Activated naive CD4-positive, alpha-beta T cell treated with anti-CD3 and anti-CD28 coated beads, Interleukin-2, amount 10 ng/mL, durations not matched to agents 7 days and 5 days (primary cell): ENCODE results near the gene NBPF4.
"Not testable (repeated sequence)": the region's sequence is repeated elsewhere in the genome, so short reads cannot be mapped to it uniquely, and the experiment has no call there.

Experiments
- CTCF ChIA-PET: fragments of 350-600 bp; sonication (Branson Sonifier 250); formaldehyde crosslinking; loops from one replicate; lab custom pipeline; 2021; ENCODE audit warnings: antibody characterized with exemption; lab: Charles Lee
- DNase-seq: peaks from one replicate; pipeline ENCODE4 v3.0.0-alpha.2; 2020
- H3K27ac Mint-ChIP-seq: one replicate; pipeline ENCODE4 v1.8.0; 2021; ENCODE audit warnings: mild to moderate bottlenecking, moderate library complexity, mixed read lengths
- H3K27me3 Mint-ChIP-seq: one replicate; pipeline ENCODE4 v1.8.0; 2021; ENCODE audit warnings: mild to moderate bottlenecking, mixed read lengths
- H3K36me3 Mint-ChIP-seq: one replicate; pipeline ENCODE4 v1.8.0; 2021; ENCODE audit warnings: mixed read lengths
- H3K4me1 Mint-ChIP-seq: one replicate; pipeline ENCODE4 v1.8.0; 2021; ENCODE audit warnings: mixed read lengths
- H3K4me3 Mint-ChIP-seq: one replicate; pipeline ENCODE4 v1.8.0; 2021; ENCODE audit warnings: mild to moderate bottlenecking, moderate library complexity, mixed read lengths
- H3K9me3 Mint-ChIP-seq: one replicate; pipeline ENCODE4 v1.8.0; 2021; ENCODE audit warnings: mixed read lengths

NBPF4 gene, protein sequence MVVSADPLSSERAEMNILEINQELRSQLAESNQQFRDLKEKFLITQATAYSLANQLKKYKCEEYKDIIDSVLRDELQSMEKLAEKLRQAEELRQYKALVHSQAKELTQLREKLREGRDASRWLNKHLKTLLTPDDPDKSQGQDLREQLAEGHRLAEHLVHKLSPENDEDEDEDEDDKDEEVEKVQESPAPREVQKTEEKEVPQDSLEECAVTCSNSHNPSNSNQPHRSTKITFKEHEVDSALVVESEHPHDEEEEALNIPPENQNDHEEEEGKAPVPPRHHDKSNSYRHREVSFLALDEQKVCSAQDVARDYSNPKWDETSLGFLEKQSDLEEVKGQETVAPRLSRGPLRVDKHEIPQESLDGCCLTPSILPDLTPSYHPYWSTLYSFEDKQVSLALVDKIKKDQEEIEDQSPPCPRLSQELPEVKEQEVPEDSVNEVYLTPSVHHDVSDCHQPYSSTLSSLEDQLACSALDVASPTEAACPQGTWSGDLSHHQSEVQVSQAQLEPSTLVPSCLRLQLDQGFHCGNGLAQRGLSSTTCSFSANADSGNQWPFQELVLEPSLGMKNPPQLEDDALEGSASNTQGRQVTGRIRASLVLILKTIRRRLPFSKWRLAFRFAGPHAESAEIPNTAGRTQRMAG

DNA sequence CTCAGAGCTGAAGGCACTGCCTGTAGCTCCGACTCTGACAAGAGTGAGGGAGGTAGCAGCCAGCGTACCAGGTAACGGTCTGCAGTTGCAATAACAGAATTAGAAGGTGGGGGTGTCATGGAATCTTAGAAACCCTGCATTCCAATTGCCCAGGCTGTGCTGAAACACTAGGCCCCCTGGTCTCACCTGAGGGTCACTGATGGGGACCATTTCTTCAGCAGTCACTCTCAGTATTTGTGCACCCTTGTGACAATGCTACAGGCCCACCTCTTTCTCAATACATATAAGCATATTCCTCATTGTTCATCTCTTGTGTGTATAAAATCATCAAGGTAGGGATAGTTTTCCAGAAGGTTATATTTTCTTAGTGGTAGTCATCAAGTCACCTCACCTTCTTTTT is at the start of gene NBPF4:
Gene NBPF4, minus strand, starts transcription at position 101 of the 400 bp plus-strand sequence. CDS start 315 bp downstream, outside the sequence.
- H3K9me3 Mint-ChIP-seq, H3K36me3 Mint-ChIP-seq, DNase-seq, H3K4me1 Mint-ChIP-seq, H3K27me3 Mint-ChIP-seq, CTCF ChIA-PET, H3K4me3 Mint-ChIP-seq, H3K27ac Mint-ChIP-seq: not testable (repeated sequence)

DNA sequence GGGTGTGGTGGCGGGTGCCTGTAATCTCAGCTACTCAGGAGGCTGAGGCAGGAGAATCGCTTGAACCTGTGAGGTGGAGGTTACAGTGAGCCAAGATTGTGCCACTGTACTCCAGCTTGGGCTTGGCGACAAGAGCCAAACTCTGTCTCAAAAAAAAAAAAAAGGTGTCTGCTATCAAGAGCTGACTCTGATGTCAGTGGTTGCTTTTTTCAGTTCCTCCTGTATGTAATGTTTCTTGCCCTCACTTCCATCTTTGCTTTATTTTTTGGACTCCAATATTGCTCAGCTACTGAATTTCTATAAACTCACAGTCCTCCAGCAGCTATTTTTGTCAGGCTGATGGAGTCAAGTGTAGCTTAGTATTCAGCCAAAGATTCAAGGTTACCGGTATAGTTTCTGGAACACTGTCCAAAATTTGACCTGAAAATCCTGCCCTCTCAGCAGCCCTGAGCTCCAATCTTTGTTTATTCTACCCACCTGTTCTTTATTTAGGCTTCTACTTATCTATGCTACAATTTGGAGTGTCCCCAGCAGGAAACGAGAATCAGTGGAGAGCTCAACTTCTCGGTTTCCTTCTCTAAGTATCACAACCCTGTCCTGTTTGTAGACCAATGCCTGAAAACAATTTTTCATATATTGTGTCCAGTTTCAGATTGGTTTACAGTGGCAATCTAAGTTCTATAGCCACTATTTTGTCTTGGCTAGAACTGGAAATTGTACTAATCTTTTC is 38.8 kb upstream of the NBPF4 start:
- H3K27ac Mint-ChIP-seq, CTCF ChIA-PET: not testable (repeated sequence)

DNA sequence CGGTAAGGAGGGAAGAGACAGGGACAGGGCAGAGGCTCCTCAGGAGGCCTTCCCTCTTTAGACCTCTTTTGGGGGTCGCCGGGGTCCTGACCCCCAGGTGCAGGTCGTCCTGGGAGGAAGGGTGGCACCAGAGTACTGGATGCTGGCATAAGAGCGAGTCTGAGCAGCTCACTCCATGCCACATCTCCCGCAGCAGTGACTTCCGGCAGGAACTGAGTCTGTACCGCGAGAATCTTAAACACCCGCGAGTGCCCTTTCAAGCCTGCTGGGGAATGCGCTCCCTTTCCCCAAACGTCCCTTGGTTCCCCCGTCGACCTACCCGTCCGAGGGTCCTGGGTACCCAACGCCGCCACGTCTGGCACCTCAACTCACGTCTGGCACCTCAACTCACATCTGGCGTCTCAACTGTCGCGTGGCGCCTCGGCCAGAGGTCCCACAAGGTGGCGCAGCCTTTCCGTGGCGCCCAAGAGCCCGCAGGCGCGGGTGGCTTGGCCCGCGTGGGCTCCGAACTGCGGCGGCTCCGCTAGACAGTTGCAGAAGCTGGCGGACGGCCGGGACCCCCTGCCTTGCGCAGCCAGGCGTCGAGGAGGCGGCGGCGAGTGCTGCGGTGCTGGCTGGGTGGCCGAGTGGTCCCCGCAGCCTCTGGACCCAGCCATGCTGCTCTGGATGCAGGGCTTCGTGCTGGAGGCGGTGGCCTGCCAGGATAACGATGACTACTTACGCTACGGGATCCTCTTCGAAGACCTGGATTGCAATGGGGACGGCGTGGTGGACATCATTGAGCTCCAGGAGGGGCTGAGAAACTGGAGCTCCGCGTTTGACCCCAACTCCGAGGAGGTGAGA is 28.8 kb upstream of the NBPF4 start:
- H3K36me3 Mint-ChIP-seq, H3K4me1 Mint-ChIP-seq, CTCF ChIA-PET, DNase-seq, H3K27me3 Mint-ChIP-seq, H3K9me3 Mint-ChIP-seq, H3K27ac Mint-ChIP-seq, H3K4me3 Mint-ChIP-seq: not testable (repeated sequence)

More for the DNA sequence above, 38.8 kb upstream of the NBPF4 start:
- not testable (repeated sequence) for H3K9me3 Mint-ChIP-seq, H3K4me1 Mint-ChIP-seq, H3K36me3 Mint-ChIP-seq, H3K4me3 Mint-ChIP-seq, DNase-seq, H3K27me3 Mint-ChIP-seq

DNA sequence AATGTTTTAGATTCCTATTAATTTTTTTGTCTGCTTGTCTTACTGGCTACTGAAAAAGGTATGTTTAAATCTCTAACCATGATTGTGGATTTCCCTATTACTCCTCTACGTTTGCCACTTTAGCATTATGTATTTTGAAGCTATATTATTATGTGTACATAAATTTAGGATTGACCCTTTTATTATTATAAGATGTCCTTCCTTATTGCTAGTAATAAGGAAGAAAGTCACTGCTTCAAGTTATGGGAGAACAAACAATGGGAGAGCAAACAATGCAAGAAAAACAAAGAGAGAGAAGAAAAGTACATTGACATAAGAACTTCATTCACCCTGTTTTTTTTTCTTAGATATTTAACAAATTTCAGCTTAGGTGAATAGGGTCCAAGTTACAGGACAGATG is 23.2 kb upstream of the NBPF4 start:
- H3K36me3 Mint-ChIP-seq, DNase-seq, H3K27me3 Mint-ChIP-seq, H3K4me3 Mint-ChIP-seq, H3K27ac Mint-ChIP-seq, H3K9me3 Mint-ChIP-seq, H3K4me1 Mint-ChIP-seq, CTCF ChIA-PET: not testable (repeated sequence)

DNA sequence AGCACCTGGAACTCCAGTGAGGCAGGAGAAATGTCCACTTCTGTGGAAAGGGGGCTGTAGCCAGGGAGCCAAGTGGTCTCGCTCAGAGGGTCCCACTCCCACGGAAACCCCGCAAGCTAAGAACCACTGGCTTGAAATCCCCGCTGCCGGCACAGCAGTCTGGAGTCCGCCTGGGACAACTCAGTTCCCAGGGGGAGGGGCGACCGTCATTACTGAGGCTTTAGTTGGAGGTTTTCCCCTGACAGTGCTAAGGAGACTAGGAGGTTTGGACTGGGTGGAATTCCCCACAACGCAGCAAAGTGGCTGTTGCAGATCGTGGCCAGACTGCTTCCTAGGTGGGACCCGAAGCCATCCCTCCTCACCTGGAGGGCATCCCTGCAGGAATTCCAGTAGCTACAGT is 18.1 kb upstream of the NBPF4 start:
- DNase-seq, H3K4me1 Mint-ChIP-seq, H3K4me3 Mint-ChIP-seq, H3K36me3 Mint-ChIP-seq, H3K27me3 Mint-ChIP-seq, CTCF ChIA-PET, H3K9me3 Mint-ChIP-seq, H3K27ac Mint-ChIP-seq: not testable (repeated sequence)

DNA sequence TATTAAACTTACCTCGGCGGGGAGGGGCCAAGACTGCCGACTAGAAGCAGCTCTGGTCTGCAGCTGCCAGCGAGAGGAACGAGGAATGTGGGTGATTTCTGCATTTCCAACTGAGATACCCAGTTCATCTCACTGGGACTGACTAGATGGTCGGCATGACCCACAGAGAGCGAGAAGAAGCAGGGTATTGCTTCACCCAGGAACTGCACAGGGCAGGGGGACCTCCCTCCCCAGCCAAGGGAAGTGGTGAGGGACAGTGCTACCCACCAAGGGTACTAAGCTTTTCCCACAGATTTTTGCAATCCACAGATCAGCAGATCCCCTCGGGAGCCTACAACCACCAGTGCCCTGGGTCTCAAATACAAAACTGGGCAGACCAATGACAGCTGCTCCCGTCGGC is 17.6 kb upstream of the NBPF4 start:
- H3K27me3 Mint-ChIP-seq, H3K9me3 Mint-ChIP-seq, H3K27ac Mint-ChIP-seq, H3K4me1 Mint-ChIP-seq, H3K36me3 Mint-ChIP-seq, H3K4me3 Mint-ChIP-seq, DNase-seq, CTCF ChIA-PET: not testable (repeated sequence)

DNA sequence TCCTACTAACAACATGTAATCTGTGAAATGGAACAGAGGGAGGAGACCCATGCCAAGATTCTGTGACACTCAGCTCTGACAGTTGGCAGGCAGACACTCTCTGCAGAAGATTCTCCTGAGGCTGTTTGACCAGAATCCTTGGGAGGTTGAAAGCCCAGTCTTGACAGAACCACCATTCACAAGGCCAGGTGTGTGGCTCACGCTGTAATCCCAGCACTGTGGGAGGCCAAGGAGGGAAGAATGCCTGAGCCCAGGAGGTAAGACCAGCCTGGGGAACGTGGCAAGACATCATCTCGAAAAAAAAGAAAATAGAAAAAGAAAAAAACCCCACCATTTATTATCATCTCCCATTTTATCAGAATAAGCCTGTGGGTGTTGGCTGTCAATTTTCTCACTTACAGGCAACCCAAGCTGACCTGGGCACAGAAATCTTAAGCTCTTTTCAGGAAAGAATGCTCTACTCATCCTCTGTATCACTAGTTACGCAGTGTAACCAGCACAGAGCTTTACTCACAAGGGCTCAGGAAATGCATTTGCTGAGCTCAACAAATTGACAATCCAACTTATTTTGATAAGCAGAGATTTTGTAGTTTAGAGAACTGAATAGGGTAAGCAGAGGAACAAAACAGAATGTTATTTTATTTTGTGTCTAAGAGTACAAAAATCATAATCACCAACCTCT is 16.8 kb upstream of the NBPF4 start:
- DNase-seq, H3K9me3 Mint-ChIP-seq, H3K36me3 Mint-ChIP-seq, H3K27ac Mint-ChIP-seq, H3K27me3 Mint-ChIP-seq, H3K4me1 Mint-ChIP-seq, CTCF ChIA-PET, H3K4me3 Mint-ChIP-seq: not testable (repeated sequence)

DNA sequence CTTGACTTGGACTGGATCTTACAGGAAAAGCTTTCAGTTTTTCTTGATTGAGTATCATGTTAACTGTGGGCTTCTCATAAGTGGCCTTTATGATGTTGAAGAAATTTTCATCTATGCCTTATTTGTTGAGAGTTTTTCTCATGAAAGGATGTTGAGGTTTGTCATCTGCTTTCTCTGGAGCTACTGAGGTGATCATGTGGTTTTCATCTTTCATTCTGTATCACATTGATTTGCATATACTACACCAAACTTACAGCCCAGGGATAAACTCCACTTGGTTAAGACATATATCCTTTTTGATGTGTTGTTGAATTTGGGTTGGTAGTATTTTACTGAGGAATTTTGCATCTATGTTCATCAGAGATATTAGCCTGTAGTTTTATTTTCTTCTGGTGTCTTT is 11.6 kb upstream of the NBPF4 start:
- H3K27ac Mint-ChIP-seq, H3K36me3 Mint-ChIP-seq, CTCF ChIA-PET, H3K4me1 Mint-ChIP-seq, H3K9me3 Mint-ChIP-seq, DNase-seq, H3K27me3 Mint-ChIP-seq, H3K4me3 Mint-ChIP-seq: not testable (repeated sequence)

DNA sequence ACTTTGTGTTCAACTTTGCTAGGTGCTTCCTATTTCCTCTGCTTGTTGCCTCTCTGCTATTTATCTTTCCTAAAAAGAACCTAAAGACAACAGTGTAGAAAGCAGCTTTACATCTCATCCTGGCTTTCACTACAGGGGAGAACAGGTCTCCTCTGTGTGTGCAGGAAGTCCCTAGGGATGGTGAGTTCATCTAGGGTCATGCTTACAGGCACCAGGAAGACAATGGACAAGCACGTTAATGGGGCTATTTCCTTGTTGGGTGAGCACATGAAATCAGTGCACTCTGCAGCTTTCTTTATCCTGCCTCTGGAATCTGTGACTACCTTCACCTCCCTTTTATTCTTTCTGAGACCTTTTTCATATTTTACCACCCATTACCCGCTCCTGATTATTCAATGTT is 4.5 kb downstream of the NBPF4 start:
- H3K4me3 Mint-ChIP-seq, CTCF ChIA-PET, H3K4me1 Mint-ChIP-seq, H3K27me3 Mint-ChIP-seq, H3K9me3 Mint-ChIP-seq, H3K36me3 Mint-ChIP-seq, H3K27ac Mint-ChIP-seq, DNase-seq: not testable (repeated sequence)

DNA sequence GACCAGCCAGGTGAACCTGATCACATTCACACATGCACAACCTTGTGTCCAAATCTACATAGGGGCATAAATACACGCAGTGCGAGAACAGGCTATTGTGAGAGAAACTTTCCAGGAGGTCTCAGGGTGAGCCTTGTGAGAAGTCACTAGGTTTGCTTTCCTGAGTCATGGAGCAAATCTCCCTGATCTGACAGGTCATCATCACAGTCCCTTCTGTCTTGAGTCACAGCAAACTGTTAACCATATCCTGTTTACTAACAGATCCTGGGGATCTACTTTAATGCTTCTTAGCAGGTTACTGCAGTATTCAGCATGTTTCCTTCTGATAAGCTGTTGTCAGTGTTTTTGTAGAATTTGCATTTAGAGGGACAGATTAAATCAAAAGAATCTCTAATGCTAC is 8.6 kb downstream of the NBPF4 start:
- H3K27ac Mint-ChIP-seq, H3K9me3 Mint-ChIP-seq, H3K4me1 Mint-ChIP-seq, CTCF ChIA-PET, H3K27me3 Mint-ChIP-seq, H3K36me3 Mint-ChIP-seq, H3K4me3 Mint-ChIP-seq, DNase-seq: not testable (repeated sequence)

DNA sequence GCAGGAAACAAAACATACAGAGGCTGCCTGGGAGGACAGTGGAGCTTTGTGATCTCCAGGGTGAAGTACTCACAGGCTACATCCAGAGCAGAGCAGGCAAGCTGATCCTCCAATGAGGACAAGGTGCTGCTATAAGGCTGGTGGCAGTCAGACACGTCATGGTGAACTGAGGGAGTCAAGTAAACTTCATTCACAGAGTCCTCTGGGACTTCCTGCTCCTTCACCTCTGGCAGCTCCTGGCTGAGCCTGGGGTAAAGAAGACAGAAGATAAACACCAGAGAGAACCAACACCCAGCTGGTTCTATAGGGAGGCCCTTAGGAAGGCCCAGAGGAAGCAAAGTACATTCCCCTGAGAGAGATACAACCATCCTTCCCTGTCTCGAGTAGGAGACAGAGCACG is 11.7 kb downstream of the NBPF4 start:
- H3K27ac Mint-ChIP-seq, DNase-seq, H3K4me3 Mint-ChIP-seq, H3K9me3 Mint-ChIP-seq, CTCF ChIA-PET, H3K27me3 Mint-ChIP-seq, H3K36me3 Mint-ChIP-seq, H3K4me1 Mint-ChIP-seq: not testable (repeated sequence)

DNA sequence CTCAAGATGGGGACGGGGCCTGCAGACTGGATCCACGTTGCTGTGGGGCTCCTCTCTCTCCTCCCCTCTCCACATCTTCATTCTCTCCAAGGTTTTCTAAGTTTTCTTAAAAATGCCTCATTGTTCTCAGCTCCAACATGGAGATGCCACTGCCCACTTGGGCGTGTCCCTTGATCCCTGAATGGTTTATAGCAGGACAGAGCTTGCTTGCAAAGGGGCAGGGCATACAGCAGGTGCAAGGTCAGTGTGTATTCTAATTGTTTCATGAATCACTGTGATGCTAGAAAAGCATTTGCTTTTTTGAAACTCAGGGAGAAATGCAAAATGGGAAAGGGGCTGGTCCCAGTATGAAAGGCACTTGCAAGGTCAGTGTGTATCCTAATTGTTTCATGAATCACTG is 13.9 kb downstream of the NBPF4 start:
- H3K27ac Mint-ChIP-seq, H3K4me1 Mint-ChIP-seq, H3K36me3 Mint-ChIP-seq, H3K9me3 Mint-ChIP-seq, H3K27me3 Mint-ChIP-seq, DNase-seq, CTCF ChIA-PET, H3K4me3 Mint-ChIP-seq: not testable (repeated sequence)

DNA sequence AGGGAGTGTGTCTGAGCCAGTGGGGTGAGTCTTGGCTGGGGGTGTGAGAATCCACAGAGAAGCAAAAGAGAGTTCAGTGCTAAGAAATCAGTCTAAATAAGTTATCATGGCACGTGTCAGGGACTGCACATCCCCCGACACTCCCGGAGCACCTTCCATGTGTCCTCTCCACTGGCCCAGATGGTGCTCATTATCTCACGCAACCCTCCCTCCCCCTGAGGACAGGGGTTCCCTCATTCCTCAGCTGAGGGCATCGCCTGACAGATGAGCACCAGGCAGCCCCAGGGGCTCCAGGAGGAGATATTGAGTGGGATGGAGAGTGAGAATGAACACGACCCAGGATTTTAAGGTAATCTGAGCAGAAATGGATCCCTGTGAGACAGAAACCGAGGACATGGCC is 16.1 kb downstream of the NBPF4 start:
- H3K27me3 Mint-ChIP-seq, H3K27ac Mint-ChIP-seq, H3K4me1 Mint-ChIP-seq, DNase-seq, CTCF ChIA-PET, H3K36me3 Mint-ChIP-seq, H3K9me3 Mint-ChIP-seq, H3K4me3 Mint-ChIP-seq: not testable (repeated sequence)

DNA sequence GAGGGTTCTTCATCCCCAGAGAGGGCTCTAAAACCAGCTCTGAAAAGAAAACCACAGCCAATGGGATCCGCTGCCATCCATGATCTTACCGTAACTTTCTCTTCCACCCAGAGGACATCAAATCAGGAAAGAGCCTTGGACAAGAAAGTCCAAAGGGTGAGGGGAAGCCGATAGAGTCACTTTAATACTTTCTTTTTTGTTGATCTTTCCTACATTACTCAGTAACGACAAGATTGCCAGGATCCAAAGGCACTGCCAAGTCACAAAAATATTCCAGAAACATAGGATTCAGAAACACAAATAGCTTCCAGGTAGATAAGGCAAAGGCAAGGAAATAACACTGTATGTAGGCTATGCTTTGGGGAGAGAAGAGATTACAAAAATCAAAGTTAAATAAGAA is 17.0 kb downstream of the NBPF4 start:
- H3K27ac Mint-ChIP-seq, H3K4me1 Mint-ChIP-seq, H3K27me3 Mint-ChIP-seq, DNase-seq, H3K9me3 Mint-ChIP-seq, H3K36me3 Mint-ChIP-seq, H3K4me3 Mint-ChIP-seq, CTCF ChIA-PET: not testable (repeated sequence)
